NCI-H2196 (cell line): ENCODE data around the gene SLC50A1.
A peak's percentile ranks its signal among the peaks of the same experiment; 100 is the strongest.
"Not testable (repeated sequence)": the region's sequence is repeated elsewhere in the genome, so short reads cannot be mapped to it uniquely, and the experiment has no call there.

Experiments
- DNase-seq: peaks from one replicate; lab custom pipeline; 2025; ENCODE audit not compliant: unreplicated experiment; lab: John Stamatoyannopoulos, UW

The SLC50A1 gene

GRCh38 chr1:155116113-155116764 lies 19.4 kb upstream of the SLC50A1 start:
- DNase-seq, result no peak

- DNase-seq, result no peak
Observed at GRCh38 chr1:155117610-155118009, 18.0 kb upstream of the SLC50A1 start.

GRCh38 chr1:155118090-155118489 lies 17.6 kb upstream of the SLC50A1 start:
- not testable (repeated sequence) for DNase-seq

GRCh38 chr1:155120253-155120652 lies 15.4 kb upstream of the SLC50A1 start:
- no peak for DNase-seq

GRCh38 chr1:155121249-155121648 lies 14.4 kb upstream of the SLC50A1 start:
- DNase-seq, result no peak

- no peak for DNase-seq
Observed at GRCh38 chr1:155122308-155122707, 13.3 kb upstream of the SLC50A1 start.

- DNase-seq, result no peak
Observed at GRCh38 chr1:155123801-155124200, 11.9 kb upstream of the SLC50A1 start.

GRCh38 chr1:155124503-155125463 lies 10.9 kb upstream of the SLC50A1 start:
- no peak for DNase-seq

GRCh38 chr1:155125511-155125945 lies 10.1 kb upstream of the SLC50A1 start:
- DNase-seq, result peak; percentile 52

GRCh38 chr1:155125946-155126555 lies 9.6 kb upstream of the SLC50A1 start:
- peak; percentile 81 for DNase-seq

GRCh38 chr1:155126556-155127104 lies 9.0 kb upstream of the SLC50A1 start:
- DNase-seq, result peak; percentile 70

GRCh38 chr1:155127105-155127966 lies 8.3 kb upstream of the SLC50A1 start, which contains the start of gene EFNA1:
Gene EFNA1, plus strand, starts transcription at chr1:155127876. Its CDS starts 102 bp downstream, at chr1:155127978.
- DNase-seq, result peak; percentile 72

GRCh38 chr1:155127967-155128754 lies 7.5 kb upstream of the SLC50A1 start:
- DNase-seq, result no peak

- DNase-seq, result peak; percentile 47
Observed at GRCh38 chr1:155128755-155129473, 6.7 kb upstream of the SLC50A1 start.

GRCh38 chr1:155130272-155131006 lies 5.2 kb upstream of the SLC50A1 start:
- DNase-seq, result no peak

GRCh38 chr1:155131285-155131684 lies 4.4 kb upstream of the SLC50A1 start:
- DNase-seq, result no peak

- no peak for DNase-seq
Observed at GRCh38 chr1:155131856-155132255, 3.8 kb upstream of the SLC50A1 start.

- DNase-seq, result no peak
Observed at GRCh38 chr1:155133799-155134281, 1.8 kb upstream of the SLC50A1 start.
